K562 (cell line): ENCODE data around the gene ERO1B.

ENCODE experiments used
- MYC ChIP-seq, 2 experiments: fragments of 250-450 bp in 1 of 2; sonication (Bioruptor Pico) in 1 of 2; IDR thresholded peaks; 2 replicates each; pipeline versions ENCODE4 v1.5.1 to v1.6.1; 2012 to 2021; ENCODE audit warnings: low read depth in 2 of 2, borderline replicate concordance in 1 of 2, improper control_type of control experiment in 1 of 2, low read length in 1 of 2, mild to moderate bottlenecking in 1 of 2, moderate library complexity in 1 of 2
- SETDB1 ChIP-seq: IDR thresholded peaks from one replicate; pipeline ENCODE4 v1.6.1; 2012; ENCODE audit warnings: low read length, control low read depth, inconsistent platforms
- TF ChIP-seq, protein P1 (sequence below), 3 experiments: IDR thresholded peaks in 2 of 3; conservative IDR thresholded peaks in 1 of 3; 2 replicates each; pipeline ENCODE4 v1.5.1; 2011 to 2012; ENCODE audit warnings: low read length in 3 of 3, mild to moderate bottlenecking in 3 of 3, control low read depth in 2 of 3, improper control_type of control experiment in 1 of 3, inconsistent platforms in 1 of 3, low read depth in 1 of 3, mixed read lengths in 1 of 3, moderate library complexity in 1 of 3; ENCODE audit not compliant: insufficient read depth in 2 of 3

DNA sequence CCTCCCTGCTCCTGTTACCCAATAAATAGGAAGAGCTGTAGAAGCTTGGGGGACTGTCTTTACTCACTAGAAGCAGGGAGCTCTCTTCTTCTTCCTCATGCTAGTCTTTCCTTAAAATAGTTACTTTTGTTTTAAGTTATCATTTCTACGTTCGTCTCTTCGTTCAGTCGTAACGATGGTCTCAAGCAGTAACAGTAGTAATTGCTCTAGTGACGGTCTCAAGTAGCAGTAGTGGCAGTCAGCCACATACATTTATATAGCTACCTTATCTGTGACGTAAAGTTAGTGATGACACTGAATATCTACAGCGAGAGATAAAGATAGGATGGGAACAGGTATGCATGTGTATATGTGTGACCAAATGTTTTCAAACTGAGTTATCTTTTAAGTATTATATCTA, 15.4 kb upstream of the ERO1B start:
- TF ChIP-seq MYC (IDR thresholded peaks at IDR 0.05; ENCODE audit: low read depth, low read length) (no peak), MYC (CRISPR knock-in tag; IDR thresholded peaks at IDR 0.05; ENCODE audit: borderline replicate concordance, low read depth) (no peak), SETDB1 (no peak)
- TF ChIP-seq, protein P1, sequence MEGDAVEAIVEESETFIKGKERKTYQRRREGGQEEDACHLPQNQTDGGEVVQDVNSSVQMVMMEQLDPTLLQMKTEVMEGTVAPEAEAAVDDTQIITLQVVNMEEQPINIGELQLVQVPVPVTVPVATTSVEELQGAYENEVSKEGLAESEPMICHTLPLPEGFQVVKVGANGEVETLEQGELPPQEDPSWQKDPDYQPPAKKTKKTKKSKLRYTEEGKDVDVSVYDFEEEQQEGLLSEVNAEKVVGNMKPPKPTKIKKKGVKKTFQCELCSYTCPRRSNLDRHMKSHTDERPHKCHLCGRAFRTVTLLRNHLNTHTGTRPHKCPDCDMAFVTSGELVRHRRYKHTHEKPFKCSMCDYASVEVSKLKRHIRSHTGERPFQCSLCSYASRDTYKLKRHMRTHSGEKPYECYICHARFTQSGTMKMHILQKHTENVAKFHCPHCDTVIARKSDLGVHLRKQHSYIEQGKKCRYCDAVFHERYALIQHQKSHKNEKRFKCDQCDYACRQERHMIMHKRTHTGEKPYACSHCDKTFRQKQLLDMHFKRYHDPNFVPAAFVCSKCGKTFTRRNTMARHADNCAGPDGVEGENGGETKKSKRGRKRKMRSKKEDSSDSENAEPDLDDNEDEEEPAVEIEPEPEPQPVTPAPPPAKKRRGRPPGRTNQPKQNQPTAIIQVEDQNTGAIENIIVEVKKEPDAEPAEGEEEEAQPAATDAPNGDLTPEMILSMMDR (IDR thresholded peaks at IDR 0.05 in 2 of 3, conservative IDR thresholded peaks at IDR 0.05 in 1 of 3; ENCODE audit: insufficient read depth in 2 of 3, low read depth in 1 of 3, low read length in 3 of 3): no peak
